GM12801 (cell line): ENCODE results near the gene ALOX15.

Source experiments
- TF ChIP-seq, protein P1 (sequence below): IDR thresholded peaks from one replicate; pipeline ENCODE4 v1.5.1; 2011; ENCODE audit warnings: control low read depth; ENCODE audit not compliant: insufficient read length; ENCODE audit errors: extremely low read depth

Gene ALOX15

DNA sequence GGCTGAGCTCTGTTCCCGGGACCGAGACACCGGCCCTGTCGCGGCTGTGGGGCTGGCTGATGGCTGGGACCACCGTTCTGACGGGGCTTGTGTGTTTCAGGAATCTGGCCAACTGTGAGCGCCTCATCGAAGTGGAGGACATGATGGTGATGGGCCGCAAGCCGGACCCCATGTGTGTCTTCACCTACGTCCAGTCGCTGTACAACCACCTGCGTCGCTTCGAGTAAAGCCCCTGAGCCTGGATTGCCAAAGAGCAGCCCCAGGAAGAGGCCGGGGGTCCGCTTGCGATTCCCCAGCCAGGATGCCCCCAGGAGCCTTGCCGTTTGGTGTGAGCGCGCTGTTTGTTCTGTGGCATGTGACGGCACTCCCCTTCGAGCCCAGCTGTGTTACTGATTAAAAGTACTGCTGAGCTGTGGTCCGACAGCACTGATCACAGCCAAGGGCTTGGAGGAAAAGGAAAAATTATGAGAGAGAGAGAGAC, 34.2 kb downstream of the ALOX15 start:
- TF ChIP-seq, protein P1, sequence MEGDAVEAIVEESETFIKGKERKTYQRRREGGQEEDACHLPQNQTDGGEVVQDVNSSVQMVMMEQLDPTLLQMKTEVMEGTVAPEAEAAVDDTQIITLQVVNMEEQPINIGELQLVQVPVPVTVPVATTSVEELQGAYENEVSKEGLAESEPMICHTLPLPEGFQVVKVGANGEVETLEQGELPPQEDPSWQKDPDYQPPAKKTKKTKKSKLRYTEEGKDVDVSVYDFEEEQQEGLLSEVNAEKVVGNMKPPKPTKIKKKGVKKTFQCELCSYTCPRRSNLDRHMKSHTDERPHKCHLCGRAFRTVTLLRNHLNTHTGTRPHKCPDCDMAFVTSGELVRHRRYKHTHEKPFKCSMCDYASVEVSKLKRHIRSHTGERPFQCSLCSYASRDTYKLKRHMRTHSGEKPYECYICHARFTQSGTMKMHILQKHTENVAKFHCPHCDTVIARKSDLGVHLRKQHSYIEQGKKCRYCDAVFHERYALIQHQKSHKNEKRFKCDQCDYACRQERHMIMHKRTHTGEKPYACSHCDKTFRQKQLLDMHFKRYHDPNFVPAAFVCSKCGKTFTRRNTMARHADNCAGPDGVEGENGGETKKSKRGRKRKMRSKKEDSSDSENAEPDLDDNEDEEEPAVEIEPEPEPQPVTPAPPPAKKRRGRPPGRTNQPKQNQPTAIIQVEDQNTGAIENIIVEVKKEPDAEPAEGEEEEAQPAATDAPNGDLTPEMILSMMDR, result no peak

DNA sequence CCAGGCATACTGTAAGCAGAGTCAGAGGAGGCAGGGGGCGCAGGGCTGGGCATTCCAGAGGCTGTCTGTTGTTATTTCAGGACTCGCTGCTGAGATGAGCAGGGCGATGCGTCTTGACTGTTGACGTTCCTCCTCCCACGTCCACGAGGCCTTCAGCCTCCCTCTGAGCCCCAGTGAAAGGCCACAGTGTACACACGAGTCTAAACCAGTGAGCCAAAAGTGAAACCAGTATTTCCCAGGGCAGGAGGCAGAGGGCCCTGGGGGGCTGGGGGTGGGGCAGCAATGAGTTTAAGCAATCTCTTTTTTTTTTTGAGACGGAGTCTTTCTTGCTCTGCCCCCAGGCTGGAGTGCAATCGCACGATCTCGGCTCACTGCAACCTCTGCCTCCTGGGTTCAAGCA, 35.7 kb downstream of the ALOX15 start:
- TF ChIP-seq, protein P1, result no peak

DNA sequence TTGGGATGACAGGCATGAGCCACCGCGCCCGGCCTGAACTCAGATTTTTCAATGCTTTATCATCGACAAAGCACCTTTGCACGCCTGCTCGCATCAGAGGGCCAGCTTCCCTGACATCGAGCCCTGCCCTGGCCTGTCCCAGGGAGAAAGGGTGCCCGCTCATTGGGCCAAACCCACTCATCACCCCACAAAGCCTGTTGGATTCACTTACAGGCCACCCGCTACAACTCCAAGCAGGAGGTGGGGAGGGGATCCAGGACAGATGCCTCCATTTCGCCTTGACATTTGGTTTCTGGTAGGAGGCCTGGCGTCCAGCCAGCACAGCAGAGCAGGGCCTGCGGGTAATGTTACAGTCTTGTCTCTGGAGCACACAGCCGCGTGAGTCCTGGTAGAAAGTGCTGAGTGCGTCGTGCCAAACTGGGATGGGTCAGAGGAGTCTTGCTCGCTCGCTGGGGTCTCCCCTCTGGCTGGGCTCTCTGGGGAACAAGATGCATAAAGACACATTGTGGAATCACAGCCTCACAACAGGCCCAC, 37.3 kb downstream of the ALOX15 start:
- TF ChIP-seq, protein P1, result no peak

DNA sequence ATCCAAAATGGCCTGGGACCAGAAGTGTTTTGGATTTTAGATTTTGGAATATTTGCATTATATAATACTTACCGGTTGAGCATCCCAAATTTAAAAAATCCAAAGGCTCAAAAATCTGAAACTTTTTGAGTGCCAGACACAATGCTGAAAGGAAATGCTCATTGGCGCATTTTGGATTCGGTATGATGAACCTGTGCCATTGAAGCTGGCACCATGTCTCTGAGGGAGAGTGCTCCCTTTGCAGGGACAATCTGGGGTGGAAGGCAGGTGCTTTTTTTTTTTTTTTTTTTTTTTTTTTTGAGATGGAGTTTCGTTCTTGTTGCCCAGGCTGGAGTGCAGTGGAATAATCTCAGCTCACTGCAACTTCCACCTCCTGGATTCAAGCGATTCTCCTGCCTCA, 39.4 kb downstream of the ALOX15 start:
- TF ChIP-seq, protein P1, result no peak

DNA sequence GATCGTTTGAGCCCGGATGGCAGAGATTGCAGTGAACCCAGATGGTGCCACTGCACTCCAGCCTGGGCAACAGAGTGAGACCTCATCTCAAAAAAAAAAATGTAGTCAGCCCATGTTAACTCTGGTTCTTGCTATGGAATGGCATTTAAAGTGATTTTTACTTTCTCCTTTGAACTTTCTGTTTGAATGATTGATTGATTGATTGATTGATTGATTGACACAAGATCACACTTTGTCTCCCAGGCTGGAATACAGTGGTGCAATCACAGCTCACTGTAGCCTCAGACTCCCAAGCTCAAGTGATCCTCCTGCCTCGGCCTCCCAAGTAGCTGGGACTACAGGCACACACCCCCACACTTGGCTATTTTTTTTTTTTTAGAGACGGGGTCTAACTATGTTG, 40.2 kb downstream of the ALOX15 start:
- TF ChIP-seq, protein P1, result no peak

DNA sequence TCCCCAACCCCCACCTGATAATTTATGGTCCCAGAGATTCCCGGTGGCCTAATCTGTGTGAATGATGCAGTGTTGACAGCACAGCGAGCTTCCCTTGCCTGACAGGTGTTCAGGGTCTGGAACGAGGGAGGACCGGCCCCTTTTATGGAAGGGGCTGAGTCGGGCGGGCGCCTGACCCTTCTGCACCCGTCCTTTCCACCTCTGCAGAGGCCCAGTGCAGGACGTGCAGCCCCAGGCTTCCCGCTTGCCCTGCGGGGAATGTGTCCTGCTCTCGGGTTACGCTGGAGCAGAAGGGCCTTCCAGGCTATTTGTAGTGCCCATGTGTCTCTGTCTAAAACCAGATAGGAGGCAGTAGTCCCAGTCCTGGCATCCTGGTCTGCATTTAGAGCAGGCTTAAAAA, 40.9 kb downstream of the ALOX15 start:
- TF ChIP-seq, protein P1, result no peak

DNA sequence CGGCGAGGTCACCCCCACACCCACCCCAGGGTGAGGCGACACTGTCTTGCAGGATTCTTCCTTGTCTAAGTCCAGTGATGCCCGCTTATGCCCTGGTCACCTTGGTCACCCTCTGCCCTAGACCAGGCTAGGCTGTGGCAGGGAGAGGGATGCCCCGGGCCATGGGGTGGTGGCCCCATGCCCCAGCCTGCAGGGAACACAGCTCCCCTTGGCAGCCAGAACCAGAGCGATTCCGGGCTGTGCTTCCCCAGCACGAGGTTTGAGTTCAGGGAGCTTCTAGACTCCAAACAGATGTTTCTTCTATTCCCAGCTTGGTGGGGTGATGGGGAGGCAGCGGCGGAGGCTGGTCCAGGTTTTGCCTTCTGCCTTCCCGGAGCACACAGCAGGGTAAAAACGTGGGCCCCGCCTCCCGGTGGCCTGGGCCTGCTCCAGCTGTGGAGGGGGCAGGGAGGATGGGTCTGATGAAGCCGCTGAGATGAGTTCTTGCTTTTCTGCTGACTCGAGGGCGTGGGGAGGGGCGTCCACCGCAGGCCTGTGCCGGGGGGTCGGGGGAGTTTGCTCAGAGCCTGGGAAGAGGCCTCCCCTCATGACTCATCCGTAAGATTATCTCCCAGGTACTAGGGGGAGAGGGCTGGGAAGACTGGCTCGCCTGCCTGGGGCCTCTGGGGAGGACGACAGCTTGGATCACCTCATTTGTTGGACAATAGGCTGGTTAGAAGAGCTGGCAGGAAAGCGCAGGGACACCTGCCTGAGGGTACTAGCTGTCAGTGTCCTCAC, 41.8 kb downstream of the ALOX15 start:
- TF ChIP-seq, protein P1, result no peak
